ENCODE results near the gene RELCH.

The RELCH gene

DNA sequence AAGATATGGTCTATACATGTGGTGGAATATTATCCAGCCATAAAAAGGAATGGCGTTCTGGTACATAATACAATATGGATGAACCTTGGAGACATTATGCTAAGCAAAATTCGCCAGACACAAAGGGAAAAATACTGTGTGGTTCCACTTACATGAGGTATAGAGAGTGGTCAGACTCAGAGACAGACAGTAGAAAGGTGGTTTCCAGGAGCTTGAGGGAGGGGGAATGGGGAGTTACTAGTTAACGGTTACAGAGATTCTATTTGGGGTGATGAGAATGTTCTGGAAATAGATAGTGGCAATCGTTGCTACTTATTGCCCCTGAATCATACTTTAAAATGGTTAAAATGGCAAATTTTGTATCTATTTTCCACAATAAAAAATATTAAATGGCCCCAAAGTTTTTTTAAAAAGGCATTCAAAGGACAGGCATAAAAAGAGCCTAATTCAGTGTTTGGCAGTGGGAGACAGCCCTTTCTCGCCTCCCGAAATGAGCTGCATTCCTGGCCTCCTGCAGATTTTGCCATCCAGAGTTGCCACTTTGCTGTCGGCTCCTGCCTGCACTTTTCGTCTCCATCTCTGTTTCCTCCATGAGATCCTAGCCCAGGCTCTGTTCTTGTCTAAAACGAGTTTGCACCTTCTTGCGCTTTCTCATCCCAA is 151.5 kb downstream of the RELCH start:
- TF ChIP-seq, protein P1, sequence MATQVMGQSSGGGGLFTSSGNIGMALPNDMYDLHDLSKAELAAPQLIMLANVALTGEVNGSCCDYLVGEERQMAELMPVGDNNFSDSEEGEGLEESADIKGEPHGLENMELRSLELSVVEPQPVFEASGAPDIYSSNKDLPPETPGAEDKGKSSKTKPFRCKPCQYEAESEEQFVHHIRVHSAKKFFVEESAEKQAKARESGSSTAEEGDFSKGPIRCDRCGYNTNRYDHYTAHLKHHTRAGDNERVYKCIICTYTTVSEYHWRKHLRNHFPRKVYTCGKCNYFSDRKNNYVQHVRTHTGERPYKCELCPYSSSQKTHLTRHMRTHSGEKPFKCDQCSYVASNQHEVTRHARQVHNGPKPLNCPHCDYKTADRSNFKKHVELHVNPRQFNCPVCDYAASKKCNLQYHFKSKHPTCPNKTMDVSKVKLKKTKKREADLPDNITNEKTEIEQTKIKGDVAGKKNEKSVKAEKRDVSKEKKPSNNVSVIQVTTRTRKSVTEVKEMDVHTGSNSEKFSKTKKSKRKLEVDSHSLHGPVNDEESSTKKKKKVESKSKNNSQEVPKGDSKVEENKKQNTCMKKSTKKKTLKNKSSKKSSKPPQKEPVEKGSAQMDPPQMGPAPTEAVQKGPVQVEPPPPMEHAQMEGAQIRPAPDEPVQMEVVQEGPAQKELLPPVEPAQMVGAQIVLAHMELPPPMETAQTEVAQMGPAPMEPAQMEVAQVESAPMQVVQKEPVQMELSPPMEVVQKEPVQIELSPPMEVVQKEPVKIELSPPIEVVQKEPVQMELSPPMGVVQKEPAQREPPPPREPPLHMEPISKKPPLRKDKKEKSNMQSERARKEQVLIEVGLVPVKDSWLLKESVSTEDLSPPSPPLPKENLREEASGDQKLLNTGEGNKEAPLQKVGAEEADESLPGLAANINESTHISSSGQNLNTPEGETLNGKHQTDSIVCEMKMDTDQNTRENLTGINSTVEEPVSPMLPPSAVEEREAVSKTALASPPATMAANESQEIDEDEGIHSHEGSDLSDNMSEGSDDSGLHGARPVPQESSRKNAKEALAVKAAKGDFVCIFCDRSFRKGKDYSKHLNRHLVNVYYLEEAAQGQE (IDR thresholded peaks at IDR 0.05; ENCODE audit: insufficient read depth in 1 of 2, low read depth in 2 of 2, low read length in 2 of 2): no peak
- no peak for TF ChIP-seq SIN3A (IDR thresholded peaks at IDR 0.05; ENCODE audit: borderline replicate concordance, insufficient read depth, low read length)
- no peak for TF ChIP-seq FOXP2 (optimal IDR thresholded peaks at IDR 0.05; ENCODE audit: borderline replicate concordance, extremely low read depth, extremely low read length, insufficient read depth)
- TF ChIP-seq POLR2AphosphoS5 (IDR thresholded peaks at IDR 0.05; ENCODE audit: low read depth, low read length): no peak
- no peak for TF ChIP-seq TAF1 (IDR thresholded peaks at IDR 0.05; ENCODE audit: borderline replicate concordance, insufficient read depth, low read length)

- TF ChIP-seq POLR2AphosphoS5 (IDR thresholded peaks at IDR 0.05; ENCODE audit: low read depth, low read length): no peak
- TF ChIP-seq FOXP2 (optimal IDR thresholded peaks at IDR 0.05; ENCODE audit: borderline replicate concordance, extremely low read depth, extremely low read length, insufficient read depth): no peak
- TF ChIP-seq SIN3A (IDR thresholded peaks at IDR 0.05; ENCODE audit: borderline replicate concordance, insufficient read depth, low read length): no peak
- no peak for TF ChIP-seq TAF1 (IDR thresholded peaks at IDR 0.05; ENCODE audit: borderline replicate concordance, insufficient read depth, low read length)
These were observed 152.3 kb downstream of the RELCH start for GRCh38 chr18:62339106-62339988.

GRCh38 chr18:62340996-62341395 is 153.9 kb downstream of the RELCH start:
- TF ChIP-seq, protein P1 (IDR thresholded peaks at IDR 0.05; ENCODE audit: insufficient read depth in 1 of 2, low read depth in 2 of 2, low read length in 2 of 2): no peak
- TF ChIP-seq FOXP2 (optimal IDR thresholded peaks at IDR 0.05; ENCODE audit: borderline replicate concordance, extremely low read depth, extremely low read length, insufficient read depth) (no peak), TAF1 (IDR thresholded peaks at IDR 0.05; ENCODE audit: borderline replicate concordance, insufficient read depth, low read length) (no peak), SIN3A (IDR thresholded peaks at IDR 0.05; ENCODE audit: borderline replicate concordance, insufficient read depth, low read length) (no peak), POLR2AphosphoS5 (IDR thresholded peaks at IDR 0.05; ENCODE audit: low read depth, low read length) (no peak)

- no peak for TF ChIP-seq FOXP2 (optimal IDR thresholded peaks at IDR 0.05; ENCODE audit: borderline replicate concordance, extremely low read depth, extremely low read length, insufficient read depth)
- TF ChIP-seq TAF1 (IDR thresholded peaks at IDR 0.05; ENCODE audit: borderline replicate concordance, insufficient read depth, low read length): no peak
- TF ChIP-seq, protein P1 (IDR thresholded peaks at IDR 0.05; ENCODE audit: insufficient read depth in 1 of 2, low read depth in 2 of 2, low read length in 2 of 2): no peak
- no peak for TF ChIP-seq POLR2AphosphoS5 (IDR thresholded peaks at IDR 0.05; ENCODE audit: low read depth, low read length)
- TF ChIP-seq SIN3A (IDR thresholded peaks at IDR 0.05; ENCODE audit: borderline replicate concordance, insufficient read depth, low read length): no peak
These were observed 154.4 kb downstream of the RELCH start for GRCh38 chr18:62341473-62341872.

- TF ChIP-seq, protein P1 (IDR thresholded peaks at IDR 0.05; ENCODE audit: insufficient read depth in 1 of 2, low read depth in 2 of 2, low read length in 2 of 2): no peak
- TF ChIP-seq TAF1 (IDR thresholded peaks at IDR 0.05; ENCODE audit: borderline replicate concordance, insufficient read depth, low read length): no peak
- no peak for TF ChIP-seq FOXP2 (optimal IDR thresholded peaks at IDR 0.05; ENCODE audit: borderline replicate concordance, extremely low read depth, extremely low read length, insufficient read depth)
- no peak for TF ChIP-seq SIN3A (IDR thresholded peaks at IDR 0.05; ENCODE audit: borderline replicate concordance, insufficient read depth, low read length)
- no peak for TF ChIP-seq POLR2AphosphoS5 (IDR thresholded peaks at IDR 0.05; ENCODE audit: low read depth, low read length)
These were observed 155.8 kb downstream of the RELCH start for GRCh38 chr18:62342884-62343283.
